ENCODE results near the gene CLOCK. TPM values are rescaled to one million over a fixed set of nuclear protein-coding genes. Genes with fewer than 3 reads are reported as not detected.

Gene CLOCK
- total and polyA plus RNA-seq, 2 of the 13 experiments (the other 11 are each of a cell fraction or from before 2014, with no cell fraction given): 8.8 to 13.5 TPM

DNA sequence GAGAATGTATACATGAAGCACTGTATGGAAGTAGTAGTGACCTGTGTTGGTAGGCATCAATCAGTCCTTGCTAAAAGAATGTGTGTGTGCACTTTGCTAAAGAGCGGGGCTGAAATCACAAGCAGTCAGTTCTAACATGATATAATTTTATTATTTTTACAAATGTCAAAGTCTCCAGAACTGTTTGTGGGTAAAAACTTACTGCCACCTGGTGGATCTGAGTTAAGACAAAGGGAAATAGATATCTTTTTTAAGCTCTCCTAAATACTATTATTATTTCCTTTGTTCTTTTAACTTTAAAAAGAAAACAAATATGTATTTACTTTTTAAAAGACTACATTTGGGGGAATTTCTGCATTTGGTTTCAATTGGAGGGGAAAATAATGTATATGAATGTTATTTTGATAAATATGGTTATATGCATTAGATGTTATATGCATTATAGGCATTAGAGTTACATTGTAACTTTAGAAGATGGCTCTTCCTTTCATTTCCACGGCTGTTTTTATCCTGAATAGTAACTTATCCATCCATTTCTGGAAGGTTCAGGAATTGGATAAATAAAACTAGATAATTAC lies 7.8 kb upstream of the CLOCK start:
- in situ Hi-C loops (cut with HindIII; ENCODE audit: extremely low pct_ligation_motif_present, low pct_unique_long_range_greater_than_20kb): no loop called here
- Histone ChIP-seq H3K9me3 (ENCODE audit: low read length) (no peaks in the 10 kb centered on the region), H3K27ac (ENCODE audit: extremely low read length, insufficient read depth, low read length) (no peak overlapping the region), H4K20me1 (ENCODE audit: insufficient read depth, low read length) (no peaks in the 10 kb centered on the region), H3K79me2 (ENCODE audit: insufficient read depth, low read length) (no peaks in the 10 kb centered on the region), H2AFZ (ENCODE audit: low read length) (no peak overlapping the region), H3K4me1 (ENCODE audit: insufficient read depth, low read length) (peaks cover 19% of the 10 kb centered on the region), H3K4me3 (replicated peaks in 1 of 3; ENCODE audit: insufficient read depth in 1 of 3, low read depth in 2 of 3, low read length in 3 of 3) (no peak overlapping the region), H3K27me3 (ENCODE audit: control insufficient read depth in 1 of 2, insufficient read depth in 2 of 2, low read length in 2 of 2) (no peaks in the 10 kb centered on the region; a peak in 1 of 5 replicates), H3K4me2 (ENCODE audit: low read depth, low read length) (peak overlapping the region; percentile 89), H3K9ac (ENCODE audit: insufficient read depth, low read depth, low read length) (no peak overlapping the region), H3K36me3 (replicated peaks in 1 of 2; ENCODE audit: control insufficient read depth in 1 of 2, insufficient read depth in 2 of 2, low read length in 2 of 2) (no peaks in the 10 kb centered on the region)
- TF ChIP-seq, protein P1, sequence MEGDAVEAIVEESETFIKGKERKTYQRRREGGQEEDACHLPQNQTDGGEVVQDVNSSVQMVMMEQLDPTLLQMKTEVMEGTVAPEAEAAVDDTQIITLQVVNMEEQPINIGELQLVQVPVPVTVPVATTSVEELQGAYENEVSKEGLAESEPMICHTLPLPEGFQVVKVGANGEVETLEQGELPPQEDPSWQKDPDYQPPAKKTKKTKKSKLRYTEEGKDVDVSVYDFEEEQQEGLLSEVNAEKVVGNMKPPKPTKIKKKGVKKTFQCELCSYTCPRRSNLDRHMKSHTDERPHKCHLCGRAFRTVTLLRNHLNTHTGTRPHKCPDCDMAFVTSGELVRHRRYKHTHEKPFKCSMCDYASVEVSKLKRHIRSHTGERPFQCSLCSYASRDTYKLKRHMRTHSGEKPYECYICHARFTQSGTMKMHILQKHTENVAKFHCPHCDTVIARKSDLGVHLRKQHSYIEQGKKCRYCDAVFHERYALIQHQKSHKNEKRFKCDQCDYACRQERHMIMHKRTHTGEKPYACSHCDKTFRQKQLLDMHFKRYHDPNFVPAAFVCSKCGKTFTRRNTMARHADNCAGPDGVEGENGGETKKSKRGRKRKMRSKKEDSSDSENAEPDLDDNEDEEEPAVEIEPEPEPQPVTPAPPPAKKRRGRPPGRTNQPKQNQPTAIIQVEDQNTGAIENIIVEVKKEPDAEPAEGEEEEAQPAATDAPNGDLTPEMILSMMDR (CRISPR knock-in tag; IDR thresholded peaks at IDR 0.05): peak; percentile 42
- TF ChIP-seq SMC3 (IDR thresholded peaks at IDR 0.05; ENCODE audit: low read length) (peak; percentile 14; the same call in 1 of the 2 replicates), STAG1 (CRISPR knock-in tag; IDR thresholded peaks at IDR 0.05) (peak; percentile 52), PRPF4 (IDR thresholded peaks at IDR 0.05; ENCODE audit: low read depth, low read length, poor library complexity, severe bottlenecking) (no peak)
- POLR2A ChIA-PET: no interaction called here
- intact Hi-C loops (cut with micrococcal nuclease; ENCODE audit: unreplicated experiment): loop anchor here (1.0 to 10.0 kb wide), 3 partner anchors 110 to 370 kb away; no protein-coding TSS in a partner anchor
- CTCF ChIA-PET (ENCODE audit: low intra/inter-chr PET ratio, low total read pairs): interaction anchor here (0.7 to 2.3 kb wide), 2 partner anchors 208 to 242 kb away, joined by 3 to 8 read pairs; partner anchors contain the start of gene SRD5A3
- 16% methylated on average over 2 of the region's 2 CpGs for WGBS (ENCODE audit: low lambda C conversion rate)
- ATAC-seq (no peak), FAIRE-seq (no peak), DNase-seq (ENCODE audit: low spot score) (peak; percentile 19)
- no TSS peak for BruUV-seq (replicated peaks)
